Retinal pigment epithelial cell (primary cell): ENCODE results near the gene CNOT1.

Source experiments
- DNase-seq: peaks from one replicate; pipeline ENCODE4 v3.0.0-alpha.2; 2010; ENCODE audit warnings: low read depth
- H3K4me3 ChIP-seq: 2 replicates; pipeline ENCODE4 v1.5.1; 2011; ENCODE audit warnings: mild to moderate bottlenecking, low read length, control low read depth, moderate library complexity
- TF ChIP-seq, protein P1 (sequence below): conservative IDR thresholded peaks from 2 replicates; pipeline ENCODE4 v1.5.1; 2011; ENCODE audit warnings: low read depth, low read length, control low read depth, inconsistent platforms

The CNOT1 gene

GRCh38 chr16:58636466-58636865, 6.8 kb upstream of the CNOT1 start:
- TF ChIP-seq, protein P1, sequence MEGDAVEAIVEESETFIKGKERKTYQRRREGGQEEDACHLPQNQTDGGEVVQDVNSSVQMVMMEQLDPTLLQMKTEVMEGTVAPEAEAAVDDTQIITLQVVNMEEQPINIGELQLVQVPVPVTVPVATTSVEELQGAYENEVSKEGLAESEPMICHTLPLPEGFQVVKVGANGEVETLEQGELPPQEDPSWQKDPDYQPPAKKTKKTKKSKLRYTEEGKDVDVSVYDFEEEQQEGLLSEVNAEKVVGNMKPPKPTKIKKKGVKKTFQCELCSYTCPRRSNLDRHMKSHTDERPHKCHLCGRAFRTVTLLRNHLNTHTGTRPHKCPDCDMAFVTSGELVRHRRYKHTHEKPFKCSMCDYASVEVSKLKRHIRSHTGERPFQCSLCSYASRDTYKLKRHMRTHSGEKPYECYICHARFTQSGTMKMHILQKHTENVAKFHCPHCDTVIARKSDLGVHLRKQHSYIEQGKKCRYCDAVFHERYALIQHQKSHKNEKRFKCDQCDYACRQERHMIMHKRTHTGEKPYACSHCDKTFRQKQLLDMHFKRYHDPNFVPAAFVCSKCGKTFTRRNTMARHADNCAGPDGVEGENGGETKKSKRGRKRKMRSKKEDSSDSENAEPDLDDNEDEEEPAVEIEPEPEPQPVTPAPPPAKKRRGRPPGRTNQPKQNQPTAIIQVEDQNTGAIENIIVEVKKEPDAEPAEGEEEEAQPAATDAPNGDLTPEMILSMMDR, result no peak
- no peak overlapping the region for H3K4me3 ChIP-seq
- DNase-seq, result no peak

GRCh38 chr16:58635502-58635901, 5.9 kb upstream of the CNOT1 start:
- no peak for DNase-seq
- TF ChIP-seq, protein P1, result no peak
- no peak overlapping the region for H3K4me3 ChIP-seq

- no peak for DNase-seq
- TF ChIP-seq, protein P1, result no peak
- H3K4me3 ChIP-seq, result no peak overlapping the region
These were observed 4.7 kb upstream of the CNOT1 start for GRCh38 chr16:58634265-58634802.

- peak overlapping the region; percentile 95 for H3K4me3 ChIP-seq
- no peak for DNase-seq
- TF ChIP-seq, protein P1, result no peak
These were observed 537 bp downstream of the CNOT1 start for GRCh38 chr16:58628845-58629732.

DNA sequence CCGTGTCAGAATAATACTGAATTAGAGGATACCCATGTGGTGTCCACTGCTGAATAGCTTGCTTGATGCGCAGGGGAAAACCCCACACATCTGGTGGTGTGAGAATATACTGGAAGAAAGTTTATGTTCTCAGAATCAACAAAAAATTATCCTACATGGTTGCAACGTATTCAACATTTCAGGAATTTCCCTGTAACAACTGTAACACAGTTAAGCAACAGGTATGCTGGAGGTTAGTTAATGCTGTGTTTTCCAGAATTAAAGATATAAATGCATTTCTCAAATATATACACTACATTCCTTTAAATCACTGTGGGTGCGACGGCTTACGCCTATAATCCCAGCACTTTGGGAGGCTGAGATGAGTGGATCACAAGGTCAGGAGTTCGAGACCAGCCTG, 5.4 kb downstream of the CNOT1 start:
- TF ChIP-seq, protein P1, result no peak
- no peak for DNase-seq
- no peak overlapping the region for H3K4me3 ChIP-seq

GRCh38 chr16:58620396-58620795, 9.2 kb downstream of the CNOT1 start:
- TF ChIP-seq, protein P1, result no peak
- H3K4me3 ChIP-seq, result no peak overlapping the region
- no peak for DNase-seq

DNA sequence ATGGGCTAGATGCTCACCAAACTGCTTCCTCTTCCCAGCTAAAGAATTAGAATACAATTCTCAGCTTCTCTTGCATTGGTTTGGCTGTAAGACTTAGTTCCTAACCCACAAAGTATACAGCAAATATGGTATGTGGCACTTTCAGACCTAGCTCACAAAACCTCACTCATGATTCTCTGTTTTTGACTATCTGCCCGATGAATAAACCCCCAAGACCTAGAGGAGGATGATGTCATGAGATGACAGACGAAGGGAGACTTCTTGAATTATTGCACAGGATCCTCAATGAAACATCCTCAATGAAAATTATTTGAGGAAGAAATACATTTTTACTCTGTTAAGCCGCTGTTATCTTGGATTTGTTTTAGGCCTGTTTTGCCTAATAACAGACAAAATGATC, 14.3 kb downstream of the CNOT1 start:
- DNase-seq, result no peak
- no peak overlapping the region for H3K4me3 ChIP-seq
- TF ChIP-seq, protein P1, result no peak
